ENCODE results near the gene CHD5.

DNA sequence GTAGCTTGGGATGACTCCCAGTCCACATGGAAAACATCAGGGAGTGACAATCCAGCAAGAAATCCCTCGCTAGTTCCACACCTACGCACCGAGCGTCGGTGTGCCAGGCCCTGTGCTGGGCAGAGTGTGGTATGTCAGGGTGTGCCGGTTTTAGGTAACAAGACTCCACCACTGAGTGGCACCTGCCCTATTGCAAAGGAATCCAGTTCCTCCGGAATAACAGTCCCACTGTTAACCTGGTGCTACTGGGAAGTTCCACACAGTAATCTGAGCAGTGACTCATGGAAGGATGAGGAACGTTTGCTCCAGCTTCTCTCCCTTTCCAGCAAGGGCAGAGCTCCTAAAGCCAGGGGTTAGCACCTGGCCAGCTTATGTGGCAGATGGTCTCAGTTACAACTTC lies 40.1 kb upstream of the CHD5 start:
- TF ChIP-seq, protein P1, sequence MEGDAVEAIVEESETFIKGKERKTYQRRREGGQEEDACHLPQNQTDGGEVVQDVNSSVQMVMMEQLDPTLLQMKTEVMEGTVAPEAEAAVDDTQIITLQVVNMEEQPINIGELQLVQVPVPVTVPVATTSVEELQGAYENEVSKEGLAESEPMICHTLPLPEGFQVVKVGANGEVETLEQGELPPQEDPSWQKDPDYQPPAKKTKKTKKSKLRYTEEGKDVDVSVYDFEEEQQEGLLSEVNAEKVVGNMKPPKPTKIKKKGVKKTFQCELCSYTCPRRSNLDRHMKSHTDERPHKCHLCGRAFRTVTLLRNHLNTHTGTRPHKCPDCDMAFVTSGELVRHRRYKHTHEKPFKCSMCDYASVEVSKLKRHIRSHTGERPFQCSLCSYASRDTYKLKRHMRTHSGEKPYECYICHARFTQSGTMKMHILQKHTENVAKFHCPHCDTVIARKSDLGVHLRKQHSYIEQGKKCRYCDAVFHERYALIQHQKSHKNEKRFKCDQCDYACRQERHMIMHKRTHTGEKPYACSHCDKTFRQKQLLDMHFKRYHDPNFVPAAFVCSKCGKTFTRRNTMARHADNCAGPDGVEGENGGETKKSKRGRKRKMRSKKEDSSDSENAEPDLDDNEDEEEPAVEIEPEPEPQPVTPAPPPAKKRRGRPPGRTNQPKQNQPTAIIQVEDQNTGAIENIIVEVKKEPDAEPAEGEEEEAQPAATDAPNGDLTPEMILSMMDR (IDR thresholded peaks at IDR 0.05; ENCODE audit: poor library complexity, severe bottlenecking): no peak
- TF ChIP-seq POLR2AphosphoS5 (IDR thresholded peaks at IDR 0.05) (no peak), EP300 (conservative IDR thresholded peaks at IDR 0.05; ENCODE audit: poor library complexity, severe bottlenecking) (no peak)

Measured in neural cell (in vitro differentiated cells).